Neural progenitor cell (in vitro differentiated cells): ENCODE data around the gene MEP1B.
"Not testable (repeated sequence)": the region's sequence is repeated elsewhere in the genome, so short reads cannot be mapped to it uniquely, and the experiment has no call there.

Source experiments
- EZH2 ChIP-seq: fragments of 200-600 bp; sonication (generic); IDR thresholded peaks from 2 replicates; pipeline ENCODE4 v1.6.1; 2017; ENCODE audit warnings: antibody characterized with exemption, mild to moderate bottlenecking, moderate library complexity
- EZH2phosphoT487 ChIP-seq: fragments of 200-600 bp; sonication (generic); IDR thresholded peaks from 2 replicates; pipeline ENCODE4 v1.6.1; 2017; ENCODE audit warnings: antibody characterized with exemption
- TF ChIP-seq, protein P1 (sequence below): fragments of 200-600 bp; sonication (generic); IDR thresholded peaks from 2 replicates; pipeline ENCODE4 v1.5.1; 2017; ENCODE audit warnings: antibody characterized with exemption, mild to moderate bottlenecking

DNA sequence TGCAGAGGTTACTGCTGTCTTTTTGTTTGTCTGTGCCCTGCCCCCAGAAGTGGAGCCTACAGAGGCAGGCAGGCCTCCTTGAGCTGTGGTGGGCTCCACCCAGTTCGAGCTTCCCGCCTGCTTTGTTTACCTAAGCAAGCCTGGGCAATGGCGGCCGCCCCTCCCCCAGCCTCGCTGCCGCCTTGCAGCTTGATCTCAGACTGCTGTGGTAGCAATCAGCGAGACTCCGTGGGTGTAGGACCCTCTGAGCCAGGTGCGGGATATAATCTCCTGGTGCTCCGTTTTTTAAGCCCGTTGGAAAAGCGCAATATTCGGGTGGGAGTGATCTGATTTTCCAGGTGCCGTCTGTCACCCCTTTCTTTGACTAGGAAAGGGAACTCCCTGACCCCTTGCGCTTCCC, 43.5 kb downstream of the MEP1B start:
- TF ChIP-seq, protein P1, sequence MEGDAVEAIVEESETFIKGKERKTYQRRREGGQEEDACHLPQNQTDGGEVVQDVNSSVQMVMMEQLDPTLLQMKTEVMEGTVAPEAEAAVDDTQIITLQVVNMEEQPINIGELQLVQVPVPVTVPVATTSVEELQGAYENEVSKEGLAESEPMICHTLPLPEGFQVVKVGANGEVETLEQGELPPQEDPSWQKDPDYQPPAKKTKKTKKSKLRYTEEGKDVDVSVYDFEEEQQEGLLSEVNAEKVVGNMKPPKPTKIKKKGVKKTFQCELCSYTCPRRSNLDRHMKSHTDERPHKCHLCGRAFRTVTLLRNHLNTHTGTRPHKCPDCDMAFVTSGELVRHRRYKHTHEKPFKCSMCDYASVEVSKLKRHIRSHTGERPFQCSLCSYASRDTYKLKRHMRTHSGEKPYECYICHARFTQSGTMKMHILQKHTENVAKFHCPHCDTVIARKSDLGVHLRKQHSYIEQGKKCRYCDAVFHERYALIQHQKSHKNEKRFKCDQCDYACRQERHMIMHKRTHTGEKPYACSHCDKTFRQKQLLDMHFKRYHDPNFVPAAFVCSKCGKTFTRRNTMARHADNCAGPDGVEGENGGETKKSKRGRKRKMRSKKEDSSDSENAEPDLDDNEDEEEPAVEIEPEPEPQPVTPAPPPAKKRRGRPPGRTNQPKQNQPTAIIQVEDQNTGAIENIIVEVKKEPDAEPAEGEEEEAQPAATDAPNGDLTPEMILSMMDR: not testable (repeated sequence)
- TF ChIP-seq EZH2phosphoT487, EZH2: not testable (repeated sequence)
